K562 (cell line): ENCODE data around the gene WASHC4. TPM values are rescaled to one million over a fixed set of nuclear protein-coding genes. Genes with fewer than 3 reads are reported as not detected.

Experiments
- DEAF1 ChIP-seq: fragments of 450-650 bp; formaldehyde crosslinking; IDR thresholded peaks from 2 replicates; pipeline ENCODE4 v1.4.0; 2020; ENCODE audit warnings: mild to moderate bottlenecking, moderate library complexity
- E2F4 ChIP-seq: sonication (generic); formaldehyde crosslinking; IDR thresholded peaks from 2 replicates; pipeline ENCODE4 v1.8.0; 2022; ENCODE audit warnings: mild to moderate bottlenecking, low read depth, missing genetic modification reagents
- E2F6 ChIP-seq, 2 experiments: IDR thresholded peaks; 2 replicates each; pipeline ENCODE4 v1.6.1; 2011; ENCODE audit warnings: borderline replicate concordance in 1 of 2, control low read depth in 1 of 2, low read depth in 1 of 2, low read length in 1 of 2, mild to moderate bottlenecking in 1 of 2, mixed read lengths in 1 of 2, moderate library complexity in 1 of 2; ENCODE audit not compliant: insufficient read depth in 1 of 2, insufficient read length in 1 of 2, poor library complexity in 1 of 2, severe bottlenecking in 1 of 2; ENCODE audit errors: extremely low read depth in 1 of 2
- FOSL1 ChIP-seq: fragments of 200-800 bp; sonication (Bioruptor generic); conservative IDR thresholded peaks from 2 replicates; pipeline ENCODE4 v1.6.1; 2016; ENCODE audit warnings: missing genetic modification characterization, missing compliant biosample characterization
- FOXJ3 ChIP-seq: sonication (generic); formaldehyde crosslinking; IDR thresholded peaks from 2 replicates; pipeline ENCODE4 v1.4.0; 2020; ENCODE audit warnings: mild to moderate bottlenecking, missing genetic modification reagents
- HDAC6 ChIP-seq: IDR thresholded peaks from 2 replicates; pipeline ENCODE4 v1.6.1; 2012; ENCODE audit warnings: low read depth, mild to moderate bottlenecking, control low read depth, inconsistent platforms, low read length, moderate library complexity
- HLTF ChIP-seq: fragments of 450-650 bp; IDR thresholded peaks from 2 replicates; pipeline ENCODE4 v1.6.1; 2016
- MAFF ChIP-seq: IDR thresholded peaks from 2 replicates; pipeline ENCODE4 v1.6.1; 2012; ENCODE audit warnings: low read length, improper control_type of control experiment
- MYBL2 ChIP-seq, 2 experiments: fragments of 450-650 bp in 1 of 2; sonication (generic) in 1 of 2; formaldehyde crosslinking in 1 of 2; IDR thresholded peaks; 2 replicates each; pipeline versions ENCODE4 v1.6.1 to v1.8.1; 2017 to 2022; ENCODE audit warnings: borderline replicate concordance in 1 of 2, inconsistent platforms in 1 of 2, low read depth in 1 of 2, mild to moderate bottlenecking in 1 of 2, missing genetic modification reagents in 1 of 2, moderate library complexity in 1 of 2
- PKNOX1 ChIP-seq: fragments of 450-650 bp; IDR thresholded peaks from 2 replicates; pipeline ENCODE4 v1.6.1; 2016
- POLR2H ChIP-seq: IDR thresholded peaks from 2 replicates; pipeline ENCODE4 v1.6.1; 2016; ENCODE audit warnings: missing genetic modification characterization, low read depth, mild to moderate bottlenecking, control low read depth, missing compliant biosample characterization, moderate library complexity
- RUNX1 ChIP-seq: sonication (generic); IDR thresholded peaks from 2 replicates; pipeline ENCODE4 v1.6.1; 2016; ENCODE audit warnings: antibody characterized with exemption, low read depth
- SPI1 ChIP-seq: IDR thresholded peaks from 2 replicates; pipeline ENCODE4 v1.6.1; 2011; ENCODE audit warnings: low read depth, low read length, control low read depth, borderline replicate concordance
- USF2 ChIP-seq: sonication (generic); formaldehyde crosslinking; IDR thresholded peaks from 2 replicates; pipeline ENCODE4 v1.5.0; 2020; ENCODE audit warnings: missing genetic modification reagents
- ZNF212 ChIP-seq: fragments of 450-650 bp; formaldehyde crosslinking; IDR thresholded peaks from 2 replicates; pipeline ENCODE4 v1.4.0; 2020; ENCODE audit warnings: mild to moderate bottlenecking
- ZNF224 ChIP-seq: sonication (generic); formaldehyde crosslinking; IDR thresholded peaks from 2 replicates; pipeline ENCODE4 v1.8.0; 2022; ENCODE audit warnings: mild to moderate bottlenecking, missing genetic modification reagents
- ZNF277 ChIP-seq: fragments of 250-450 bp; sonication (Bioruptor Pico); IDR thresholded peaks from 2 replicates; pipeline ENCODE4 v1.8.0; 2022; ENCODE audit warnings: inconsistent platforms, mild to moderate bottlenecking, moderate library complexity, borderline replicate concordance
- ZNF311 ChIP-seq: fragments of 250-450 bp; sonication (Bioruptor Pico); IDR thresholded peaks from 2 replicates; pipeline ENCODE4 v1.4.0; 2020; ENCODE audit warnings: mild to moderate bottlenecking, moderate library complexity
- ZNF644 ChIP-seq: fragments of 200-800 bp; sonication (Bioruptor generic); IDR thresholded peaks from 2 replicates; pipeline ENCODE4 v1.6.1; 2016; ENCODE audit warnings: low read depth, missing genetic modification characterization, missing compliant biosample characterization
- polyA plus RNA-seq, 8 experiments: library from polyadenylated mRNA; depleted of rRNA in 4 of 8; stranded (reverse) in 5 of 8; unstranded in 3 of 8; fragments of >200 nt; fragmentation: Nextera tagmentation in 2 of 8; fragmentation: Illumina TruSeq in 1 of 8; extraction: Ambion mirVana in 2 of 8; extraction: Trizol in 1 of 8; gene quantifications; 2 replicates each; pipeline versions ENCODE4 v1.2.1 to v1.2.3, GENCODE V29; 2011 to 2014; ENCODE audit warnings: inconsistent platforms in 1 of 8, missing spikeins in 1 of 8
- total RNA-seq, 7 experiments: library from RNA; depleted of rRNA in 6 of 7; stranded (reverse); fragments of >200 nt in 6 of 7; fragmentation: Illumina TruSeq in 2 of 7; extraction: Trizol in 2 of 7; gene quantifications; 2 replicates each; pipeline versions ENCODE4 v1.2.1 to v1.2.3, GENCODE V29; 2011 to 2021; ENCODE audit warnings: low replicate concordance in 1 of 7

The WASHC4 gene
- total and polyA plus RNA-seq, 9 of the 15 experiments (the other 6 are each of a cell fraction or from before 2014, with no cell fraction given) = 12.5 to 38.5 (median 21.3) TPM

- TF ChIP-seq DEAF1 (no peak), ZNF644 (tag) (no peak; the same call in 1 of the 2 replicates), FOXJ3 (CRISPR knock-in tag) (no peak), ZNF224 (no peak), POLR2H (tag) (peak; percentile 85), ZNF311 (CRISPR knock-in tag) (no peak), USF2 (CRISPR knock-in tag) (peak; percentile 96), SPI1 (peak; percentile 90), MYBL2 (IDR thresholded peaks at IDR 0.05; ENCODE audit: low read depth) (no peak), MYBL2 (CRISPR knock-in tag; IDR thresholded peaks at IDR 0.05; ENCODE audit: borderline replicate concordance) (no peak), ZNF212 (CRISPR knock-in tag) (no peak), HDAC6 (no peak), E2F4 (CRISPR knock-in tag) (no peak), ZNF277 (CRISPR knock-in tag) (no peak), HLTF (no peak), PKNOX1 (no peak), E2F6 (IDR thresholded peaks at IDR 0.05; ENCODE audit: borderline replicate concordance in 1 of 2, extremely low read depth in 1 of 2, insufficient read depth in 1 of 2, insufficient read length in 1 of 2, low read depth in 1 of 2, low read length in 1 of 2, poor library complexity in 1 of 2, severe bottlenecking in 1 of 2) (peak; percentile 90 to 93), FOSL1 (0 out of 2 replicates have a peak, but pooled peaks have one; percentile 9), MAFF (no peak; the same call in 1 of the 2 replicates), RUNX1 (no peak)
Measured at GRCh38 chr12:105107494-105108371, at the start of gene WASHC4 (continued).
